ENCODE measurements around the gene FAM47E. TPM values are rescaled to one million over a fixed set of nuclear protein-coding genes. Genes with fewer than 3 reads are reported as not detected.

The FAM47E gene
- total RNA-seq, 1 donor from 2014 or later: 1.6 TPM

- H3K4me1 Mint-ChIP-seq: no peaks in the 10 kb centered on the region
- H3K36me3 Mint-ChIP-seq (ENCODE audit: low read depth): peaks cover 5% of the 10 kb centered on the region
- peaks cover 12% of the 10 kb centered on the region for H3K9me3 Mint-ChIP-seq
- peaks cover 30% of the 10 kb centered on the region for H3K27me3 Mint-ChIP-seq (ENCODE audit: low read depth)
- H3K27ac Mint-ChIP-seq (ENCODE audit: unreplicated experiment): no peak overlapping the region
- DNase-seq (ENCODE audit: low read depth, low spot score): no peak
- H3K4me3 Mint-ChIP-seq: no peak overlapping the region
- no peak for TF ChIP-seq CTCF (conservative IDR thresholded peaks at IDR 0.05)
These were observed 60.9 kb downstream of the FAM47E start for GRCh38 chr4:76312457-76312856.

- peaks cover 5% of the 10 kb centered on the region for H3K36me3 Mint-ChIP-seq (ENCODE audit: low read depth)
- no peak for TF ChIP-seq CTCF (conservative IDR thresholded peaks at IDR 0.05)
- peaks cover 12% of the 10 kb centered on the region for H3K9me3 Mint-ChIP-seq
- H3K27ac Mint-ChIP-seq (ENCODE audit: unreplicated experiment): no peak overlapping the region
- no peaks in the 10 kb centered on the region for H3K4me1 Mint-ChIP-seq
- DNase-seq (ENCODE audit: low read depth, low spot score): no peak
- H3K4me3 Mint-ChIP-seq: no peak overlapping the region
- peaks cover 23% of the 10 kb centered on the region for H3K27me3 Mint-ChIP-seq (ENCODE audit: low read depth)
These were observed 62.0 kb downstream of the FAM47E start for GRCh38 chr4:76313547-76313946.

- Mint-ChIP-seq H3K4me3 (no peak overlapping the region), H3K36me3 (ENCODE audit: low read depth) (peaks cover 10% of the 10 kb centered on the region), H3K4me1 (no peaks in the 10 kb centered on the region), H3K27ac (ENCODE audit: unreplicated experiment) (no peak overlapping the region), H3K9me3 (peaks cover 21% of the 10 kb centered on the region), H3K27me3 (ENCODE audit: low read depth) (peaks cover 6% of the 10 kb centered on the region)
- no peak for TF ChIP-seq CTCF (conservative IDR thresholded peaks at IDR 0.05)
- no peak for DNase-seq (ENCODE audit: low read depth, low spot score)
These were observed 63.9 kb downstream of the FAM47E start for GRCh38 chr4:76315267-76315918.

- H3K27me3 Mint-ChIP-seq (ENCODE audit: low read depth): peaks cover 4% of the 10 kb centered on the region
- no peak for DNase-seq (ENCODE audit: low read depth, low spot score)
- no peaks in the 10 kb centered on the region for H3K4me1 Mint-ChIP-seq
- no peak overlapping the region for H3K4me3 Mint-ChIP-seq
- H3K36me3 Mint-ChIP-seq (ENCODE audit: low read depth): peaks cover 10% of the 10 kb centered on the region
- no peak for TF ChIP-seq CTCF (conservative IDR thresholded peaks at IDR 0.05)
- H3K27ac Mint-ChIP-seq (ENCODE audit: unreplicated experiment): no peak overlapping the region
- peaks cover 26% of the 10 kb centered on the region for H3K9me3 Mint-ChIP-seq
These were observed 64.6 kb downstream of the FAM47E start for GRCh38 chr4:76316131-76316530.

GRCh38 chr4:76322236-76322635 is 70.7 kb downstream of the FAM47E start:
- Mint-ChIP-seq H3K36me3 (ENCODE audit: low read depth) (peaks cover 9% of the 10 kb centered on the region), H3K27ac (ENCODE audit: unreplicated experiment) (no peak overlapping the region), H3K9me3 (peaks cover 22% of the 10 kb centered on the region), H3K4me3 (no peak overlapping the region), H3K27me3 (ENCODE audit: low read depth) (peaks cover 3% of the 10 kb centered on the region), H3K4me1 (no peaks in the 10 kb centered on the region)
- no peak for DNase-seq (ENCODE audit: low read depth, low spot score)
- TF ChIP-seq CTCF (conservative IDR thresholded peaks at IDR 0.05): no peak

Data from neural crest cell (in vitro differentiated cells).